Measurements from ENCODE around the gene SERAC1.

DNA sequence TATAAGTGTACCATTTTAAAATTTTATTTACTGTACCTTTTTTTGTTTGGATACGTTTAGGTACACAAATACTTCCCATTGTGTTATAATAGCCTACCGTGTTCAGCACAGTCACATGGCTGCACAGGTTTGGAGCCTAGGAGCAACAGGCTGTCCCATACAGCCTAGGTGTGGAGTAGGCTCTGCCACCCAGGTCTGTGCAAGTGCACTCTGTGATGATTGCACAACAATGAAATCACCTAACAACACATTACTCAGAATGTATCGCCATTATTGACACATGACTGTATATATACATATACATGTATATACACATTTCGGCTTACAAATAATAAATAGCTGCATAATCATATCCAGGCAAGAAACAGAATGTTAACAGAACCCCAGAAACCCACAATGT lies 15.4 kb downstream of the SERAC1 start:
- TF ChIP-seq, protein P1, sequence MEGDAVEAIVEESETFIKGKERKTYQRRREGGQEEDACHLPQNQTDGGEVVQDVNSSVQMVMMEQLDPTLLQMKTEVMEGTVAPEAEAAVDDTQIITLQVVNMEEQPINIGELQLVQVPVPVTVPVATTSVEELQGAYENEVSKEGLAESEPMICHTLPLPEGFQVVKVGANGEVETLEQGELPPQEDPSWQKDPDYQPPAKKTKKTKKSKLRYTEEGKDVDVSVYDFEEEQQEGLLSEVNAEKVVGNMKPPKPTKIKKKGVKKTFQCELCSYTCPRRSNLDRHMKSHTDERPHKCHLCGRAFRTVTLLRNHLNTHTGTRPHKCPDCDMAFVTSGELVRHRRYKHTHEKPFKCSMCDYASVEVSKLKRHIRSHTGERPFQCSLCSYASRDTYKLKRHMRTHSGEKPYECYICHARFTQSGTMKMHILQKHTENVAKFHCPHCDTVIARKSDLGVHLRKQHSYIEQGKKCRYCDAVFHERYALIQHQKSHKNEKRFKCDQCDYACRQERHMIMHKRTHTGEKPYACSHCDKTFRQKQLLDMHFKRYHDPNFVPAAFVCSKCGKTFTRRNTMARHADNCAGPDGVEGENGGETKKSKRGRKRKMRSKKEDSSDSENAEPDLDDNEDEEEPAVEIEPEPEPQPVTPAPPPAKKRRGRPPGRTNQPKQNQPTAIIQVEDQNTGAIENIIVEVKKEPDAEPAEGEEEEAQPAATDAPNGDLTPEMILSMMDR (IDR thresholded peaks at IDR 0.05): no peak
- no peak for TF ChIP-seq POLR2A (IDR thresholded peaks at IDR 0.05)
